Heart right ventricle (tissue), 16 donors: ENCODE data around the gene HIVEP3. TPM values are rescaled to one million over a fixed set of nuclear protein-coding genes. Genes with fewer than 3 reads are reported as not detected.
A peak's percentile ranks its signal among the peaks of the same experiment; 100 is the strongest.

Experiments used
- ATAC-seq, 8 donors: fragments of 200-7000 bp; cut with Tn5 transposase; one replicate each; pipeline ENCODE4 v1.9.1; 2020; ENCODE audit warnings: mild to moderate bottlenecking in 8 of 8, moderate library complexity in 8 of 8, moderate number of reproducible peaks in 1 of 8
- DNase-seq, 2 donors: peaks; one replicate each; pipeline ENCODE4 v3.0.0-alpha.2; 2020
- H3K27ac ChIP-seq, 10 donors: fragments of 200-600 bp; sonication (generic) in 2 of 10; one replicate each; pipeline versions ENCODE4 v1.5.0 to v1.8.0; 2020 to 2022; ENCODE audit warnings: mild to moderate bottlenecking in 3 of 10
- H3K27me3 ChIP-seq, 7 donors: fragments of 200-600 bp; one replicate each; pipeline ENCODE4 v1.8.0; 2021 to 2022; ENCODE audit warnings: mild to moderate bottlenecking in 2 of 7
- H3K36me3 ChIP-seq, 9 donors: fragments of 200-600 bp; sonication (generic) in 1 of 9; one replicate each; pipeline versions ENCODE4 v1.5.0 to v1.8.0; 2020 to 2022; ENCODE audit warnings: mild to moderate bottlenecking in 2 of 9
- H3K4me1 ChIP-seq, 9 donors: fragments of 200-600 bp; sonication (generic) in 1 of 9; one replicate each; pipeline versions ENCODE4 v1.5.0 to v1.8.0; 2020 to 2022; ENCODE audit warnings: mild to moderate bottlenecking in 4 of 9
- H3K4me3 ChIP-seq, 10 donors: fragments of 200-600 bp; sonication (generic) in 2 of 10; one replicate each; pipeline versions ENCODE4 v1.5.0 to v1.8.0; 2020 to 2022; ENCODE audit warnings: mild to moderate bottlenecking in 7 of 10, moderate library complexity in 2 of 10
- H3K9me3 ChIP-seq, 11 donors: fragments of 200-600 bp in 10 of 11; sonication (generic) in 2 of 11; one replicate each; pipeline versions ENCODE4 v1.5.0 to v1.8.0; 2013 to 2022; ENCODE audit warnings: mild to moderate bottlenecking in 2 of 11, control low read depth in 1 of 11, moderate library complexity in 1 of 11
- WGBS, 2 donors: extraction: QIAGEN DNeasy Blood & Tissue Kit; methylation state at CpG; one replicate each; pipeline ENCODE4 v1.1.7; 2013; ENCODE audit warnings: inconsistent platforms in 1 of 2; 5-methylcytosine and 5-hydroxymethylcytosine counted together
- intact Hi-C, 10 donors: fragments of 100-400 bp; cut with DNase I; formaldehyde crosslinking; loops; one replicate each; pipeline versions ENCODE4 v1.11.1 to v1.14.2; 2022
- polyA plus RNA-seq, 2 donors: library from polyadenylated mRNA; stranded (reverse); fragments of 200-250 nt; gene quantifications; one replicate each; pipeline ENCODE4 v1.2.3, GENCODE V29; 2013
- total RNA-seq, 10 donors: library from RNA; stranded (reverse); fragmentation: NEBNext Ultra II Directional in 3 of 10; extraction: Animal tissue kit (Norgen Biotek cat#: 25700) in 3 of 10; gene quantifications; one replicate each; pipeline versions ENCODE4 v1.2.1 to v1.2.4, GENCODE V29; 2021 to 2023
- TF ChIP-seq, protein P1 (sequence below), 9 donors: fragments of 200-600 bp; sonication (generic) in 2 of 9; IDR thresholded peaks; one replicate each; pipeline versions ENCODE4 v1.5.0 to v1.8.0; 2021 to 2022; ENCODE audit warnings: antibody characterized with exemption in 9 of 9, mild to moderate bottlenecking in 5 of 9, moderate library complexity in 1 of 9
- donor health status: Arrhythmogenic right ventricular cardiomyopathy.
- donor health status: ischemic (EF 13 %, LVEDD 7.1; RV severe dilation, severe dysfunction).
- donor health status: healthy with polysubstance abuse.
- donor health status: DM: no; HTN: yes; CAD: no.
- donor health status: DM: no; HTN: no; CAD: no.
- donor health status: ischemic (EF 25% LVEDD 6.9; RV normal size, moderate dysfunction).
- donor health status: ischemic (EF 25% LVEDD 5.7; RV mildly dilated, moderate dysfunction).
- donor health status: healthy.
- donor health status: DM: yes; HTN: yes; CAD: no.
- donor health status: Ischemic cardiomyopathy.
- donor health status: ischemic (EF 35%, LVEDD 5.7; RV mildly dilated, moderate dysfunction).
- donor health status: nonischemic (EF 11% LVEDD 7.7; RV severe dilation, severe dysfunction).
- donor health status: DM: yes; HTN: yes; CAD: no.
- donor health status: PGD.
- donor health status: ischemic (EF 29% LVEDD 5.4; RV normal size, mild dysfunction).
- donor health status: nonischemic (EF 23%, LVEDD 6.1; RV moderate dilation, normal function).

The HIVEP3 gene
- total and polyA plus RNA-seq, 12 donors: 2.6 to 7.5 (median 5.2) TPM

DNA sequence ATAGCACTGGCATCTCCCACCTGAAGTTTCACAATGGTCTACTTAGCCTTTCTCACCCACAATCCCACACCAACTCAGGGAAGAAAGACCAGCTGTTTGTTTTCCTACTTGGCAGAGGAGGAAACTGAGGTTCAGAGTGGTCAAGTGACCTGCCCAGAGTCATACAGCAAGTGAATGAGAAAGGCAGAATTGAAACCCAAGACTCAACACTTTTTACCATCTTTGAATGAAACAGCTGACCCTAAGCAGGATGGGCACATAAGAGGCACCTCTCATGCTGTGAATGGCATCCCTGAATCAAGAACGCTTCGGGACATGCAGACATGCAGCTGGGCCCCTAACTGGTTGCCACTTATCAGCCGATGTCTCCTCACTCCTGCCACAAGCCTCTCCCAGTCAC lies 193.8 kb downstream of the HIVEP3 start:
- H3K4me1 ChIP-seq: peaks cover 8 to 87% (median 62%) of the 10 kb centered on the region in 9 donors
- H3K27ac ChIP-seq: peak overlapping the region in 3 of 10 donors; percentile 3 to 31 (median 23)
- H3K4me3 ChIP-seq: no peak overlapping the region
- no peaks in the 10 kb centered on the region for H3K9me3 ChIP-seq
- no peaks in the 10 kb centered on the region for H3K27me3 ChIP-seq
- TF ChIP-seq, protein P1, sequence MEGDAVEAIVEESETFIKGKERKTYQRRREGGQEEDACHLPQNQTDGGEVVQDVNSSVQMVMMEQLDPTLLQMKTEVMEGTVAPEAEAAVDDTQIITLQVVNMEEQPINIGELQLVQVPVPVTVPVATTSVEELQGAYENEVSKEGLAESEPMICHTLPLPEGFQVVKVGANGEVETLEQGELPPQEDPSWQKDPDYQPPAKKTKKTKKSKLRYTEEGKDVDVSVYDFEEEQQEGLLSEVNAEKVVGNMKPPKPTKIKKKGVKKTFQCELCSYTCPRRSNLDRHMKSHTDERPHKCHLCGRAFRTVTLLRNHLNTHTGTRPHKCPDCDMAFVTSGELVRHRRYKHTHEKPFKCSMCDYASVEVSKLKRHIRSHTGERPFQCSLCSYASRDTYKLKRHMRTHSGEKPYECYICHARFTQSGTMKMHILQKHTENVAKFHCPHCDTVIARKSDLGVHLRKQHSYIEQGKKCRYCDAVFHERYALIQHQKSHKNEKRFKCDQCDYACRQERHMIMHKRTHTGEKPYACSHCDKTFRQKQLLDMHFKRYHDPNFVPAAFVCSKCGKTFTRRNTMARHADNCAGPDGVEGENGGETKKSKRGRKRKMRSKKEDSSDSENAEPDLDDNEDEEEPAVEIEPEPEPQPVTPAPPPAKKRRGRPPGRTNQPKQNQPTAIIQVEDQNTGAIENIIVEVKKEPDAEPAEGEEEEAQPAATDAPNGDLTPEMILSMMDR (IDR thresholded peaks at IDR 0.05): no peak
- no peaks in the 10 kb centered on the region for H3K36me3 ChIP-seq
- no peak for DNase-seq
- 95 to 99% methylated on average over 3 of the region's 3 CpGs for WGBS, 2 donors
- ATAC-seq: no peak
- intact Hi-C loops: loop anchor here in 1 of 10 donors (5.0 kb wide), 1 partner anchor 63 kb away; no protein-coding TSS in a partner anchor

DNA sequence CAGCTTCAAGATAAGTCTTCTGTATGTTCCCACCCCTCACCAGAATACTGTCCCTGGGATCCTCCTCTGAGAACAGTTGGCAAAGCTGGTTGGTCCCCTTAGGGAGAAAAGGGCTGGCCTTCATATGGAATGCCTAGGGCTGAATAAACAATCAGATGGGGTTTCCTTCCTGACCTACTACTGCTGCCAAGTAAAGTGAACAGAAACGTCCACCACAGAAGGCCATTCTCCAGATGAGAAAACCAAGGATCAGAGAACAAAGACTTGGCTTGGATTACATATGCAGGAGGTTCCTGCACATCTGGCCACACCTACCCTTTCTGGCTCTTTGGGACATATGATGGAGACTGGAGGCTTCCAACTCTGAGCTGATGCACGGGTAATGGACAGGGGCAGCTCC lies 194.5 kb downstream of the HIVEP3 start:
- H3K27ac ChIP-seq: peak overlapping the region in 4 of 10 donors; percentile 15 to 60 (median 46)
- no peaks in the 10 kb centered on the region for H3K36me3 ChIP-seq
- intact Hi-C loops: loop anchor here in 1 of 10 donors (5.0 kb wide), 1 partner anchor 62 kb away; no protein-coding TSS in a partner anchor
- WGBS, 2 donors: 46 to 50% methylated on average over 2 of the region's 2 CpGs
- TF ChIP-seq, protein P1 (IDR thresholded peaks at IDR 0.05): no peak
- no peak for DNase-seq
- H3K4me1 ChIP-seq: peaks cover 5 to 80% (median 56%) of the 10 kb centered on the region in 9 donors
- no peaks in the 10 kb centered on the region for H3K27me3 ChIP-seq
- no peaks in the 10 kb centered on the region for H3K9me3 ChIP-seq
- ATAC-seq: peak; percentile 20 to 70 (median 52)
- H3K4me3 ChIP-seq: no peak overlapping the region

DNA sequence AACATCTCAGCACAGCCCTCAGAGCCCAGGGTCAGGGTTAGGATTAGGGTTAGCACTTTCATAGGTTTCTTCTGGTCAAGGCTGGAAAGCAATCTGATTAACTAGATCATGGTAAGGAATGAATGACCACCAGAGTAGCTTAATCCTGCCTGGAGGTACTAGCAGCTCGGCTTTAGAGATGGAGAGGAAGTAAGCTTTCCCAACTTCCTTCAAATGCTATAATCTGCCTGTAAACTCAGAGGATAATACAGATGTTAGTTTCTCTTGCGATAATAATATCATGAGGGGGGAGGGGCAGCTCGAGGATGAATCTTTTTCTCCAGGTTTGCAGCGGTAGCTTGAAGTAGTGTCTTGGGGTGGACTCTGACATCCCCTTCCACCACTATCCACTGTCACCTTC lies 194.9 kb downstream of the HIVEP3 start:
- intact Hi-C loops: loop anchor here in 1 of 10 donors (5.0 kb wide), 1 partner anchor 61 kb away; no protein-coding TSS in a partner anchor
- Histone ChIP-seq H3K27me3 (no peaks in the 10 kb centered on the region), H3K4me3 (no peak overlapping the region), H3K27ac (peak overlapping the region in 5 of 10 donors; percentile 15 to 60 (median 40)), H3K4me1 (peaks cover 5 to 76% (median 51%) of the 10 kb centered on the region in 9 donors), H3K36me3 (no peaks in the 10 kb centered on the region), H3K9me3 (no peaks in the 10 kb centered on the region)
- TF ChIP-seq, protein P1 (IDR thresholded peaks at IDR 0.05): no peak
- 53 to 58% methylated on average over 4 of the region's 4 CpGs for WGBS, 2 donors
- ATAC-seq (no peak), DNase-seq (no peak)

DNA sequence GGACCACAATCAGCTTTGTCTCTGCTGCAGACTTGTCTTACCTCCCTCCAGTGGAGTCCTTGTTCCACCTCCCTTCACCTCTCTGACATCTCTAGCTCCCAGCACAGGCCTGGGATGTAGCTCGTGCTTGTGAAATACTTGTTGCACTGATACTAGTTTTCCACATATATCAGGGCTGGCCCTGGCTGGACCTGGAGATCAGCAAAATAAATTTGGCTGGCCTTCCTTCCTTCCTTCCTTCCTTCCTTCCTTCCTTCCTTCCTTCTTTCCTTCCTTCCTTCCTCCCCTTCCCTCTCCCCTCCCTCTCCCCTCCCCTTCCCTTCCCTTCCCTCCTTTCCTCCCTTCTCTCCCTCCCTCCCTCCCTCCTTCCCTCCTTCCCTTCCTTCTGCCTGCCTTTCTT lies 196.5 kb downstream of the HIVEP3 start:
- Histone ChIP-seq H3K27ac (no peak overlapping the region), H3K4me1 (peaks cover under 1 to 60% (median 35%) of the 10 kb centered on the region in 9 donors), H3K36me3 (no peaks in the 10 kb centered on the region), H3K27me3 (no peaks in the 10 kb centered on the region), H3K9me3 (no peaks in the 10 kb centered on the region), H3K4me3 (no peak overlapping the region)
- intact Hi-C loops: loop anchor here in 1 of 10 donors (5.0 kb wide), 1 partner anchor 60 kb away; no protein-coding TSS in a partner anchor
- 71 to 80% methylated on average over 1 of the region's 1 CpG for whole genome bisulfite sequencing, 2 donors
- DNase-seq (no peak), ATAC-seq (no peak)
- TF ChIP-seq, protein P1 (IDR thresholded peaks at IDR 0.05): no peak
